Left lung (tissue), 10 donors: ENCODE measurements around the gene GSTA5. TPM values are rescaled to one million over a fixed set of nuclear protein-coding genes. Genes with fewer than 3 reads are reported as not detected.
"Not testable (repeated sequence)": the region's sequence is repeated elsewhere in the genome, so short reads cannot be mapped to it uniquely, and the experiment has no call there.

Experiments
- ATAC-seq: fragments of 200-7000 bp; cut with Tn5 transposase; one replicate; pipeline ENCODE4 v1.9.1; 2020; ENCODE audit warnings: moderate library complexity
- DNase-seq, 4 donors: peaks; one replicate each; pipeline ENCODE4 v3.0.0-alpha.2; 2013 to 2020
- H3K27ac ChIP-seq, 2 donors: fragments of 200-600 bp; sonication (generic) in 1 of 2; one replicate each; pipeline versions ENCODE4 v1.5.0 to v1.8.0; 2020 to 2021
- H3K27me3 ChIP-seq, 2 donors: fragments of 200-600 bp; sonication (generic) in 1 of 2; one replicate each; pipeline versions ENCODE4 v1.5.0 to v1.8.0; 2020 to 2021
- H3K36me3 ChIP-seq, 2 donors: fragments of 200-600 bp; sonication (generic) in 1 of 2; one replicate each; pipeline versions ENCODE4 v1.5.0 to v1.8.0; 2020 to 2021
- H3K4me1 ChIP-seq, 2 donors: fragments of 200-600 bp; one replicate each; pipeline ENCODE4 v1.8.0; 2021
- H3K4me3 ChIP-seq, 2 donors: fragments of 200-600 bp; sonication (generic) in 1 of 2; one replicate each; pipeline versions ENCODE4 v1.5.0 to v1.8.0; 2020 to 2021; ENCODE audit warnings: mild to moderate bottlenecking in 1 of 2
- H3K9me3 ChIP-seq, 2 donors: fragments of 200-600 bp; sonication (generic) in 1 of 2; one replicate each; pipeline versions ENCODE4 v1.5.0 to v1.8.0; 2020 to 2021
- CTCF ChIP-seq, 2 donors: fragments of 200-600 bp; sonication (generic) in 1 of 2; IDR thresholded peaks; one replicate each; pipeline versions ENCODE4 v1.5.0 to v1.8.0; 2021; ENCODE audit warnings: antibody characterized with exemption in 2 of 2
- intact Hi-C, 2 donors: fragments of 100-400 bp; cut with DNase I; formaldehyde crosslinking; loops; one replicate each; pipeline versions ENCODE4 v1.11.2 to v1.14.2; 2022
- polyA plus RNA-seq, 6 donors: library from polyadenylated mRNA; unstranded; fragments of 120-200 nt; gene quantifications; one replicate each; pipeline ENCODE4 v1.2.1, GENCODE V29; 2013; ENCODE audit not compliant: insufficient read length in 6 of 6
- total RNA-seq, 2 donors: library from RNA; stranded (reverse); fragmentation: NEBNext Ultra II Directional; extraction: Animal tissue kit (Norgen Biotek cat#: 25700); gene quantifications; one replicate each; pipeline ENCODE4 v1.2.1, GENCODE V29; 2021
- donor health status: DM: no; HTN: yes; CAD: no.
- donor health status: DM: no; HTN: no; CAD: no.

The GSTA5 gene
- total and polyA plus RNA-seq, 8 donors = not detected

GRCh38 chr6:52871621-52872020, 31.0 kb upstream of the GSTA5 start:
- ATAC-seq (no peak), DNase-seq (peak in 2 of 4 donors; percentile 87 to 90)
- Histone ChIP-seq H3K27ac (no peak overlapping the region), H3K9me3 (no peaks in the 10 kb centered on the region), H3K4me1 (no peaks in the 10 kb centered on the region), H3K27me3 (no peaks in the 10 kb centered on the region), H3K36me3 (no peaks in the 10 kb centered on the region), H3K4me3 (no peak overlapping the region)
- intact Hi-C loops = no loop called here
- no peak for TF ChIP-seq CTCF (IDR thresholded peaks at IDR 0.05)

- H3K27ac ChIP-seq, H3K4me1 ChIP-seq, H3K27me3 ChIP-seq, DNase-seq, H3K36me3 ChIP-seq, H3K4me3 ChIP-seq, H3K9me3 ChIP-seq, intact Hi-C loops, ATAC-seq: not testable (repeated sequence)
Measured at GRCh38 chr6:52870335-52871091, 29.9 kb upstream of the GSTA5 start.

GRCh38 chr6:52868899-52869298, 28.3 kb upstream of the GSTA5 start:
- H3K27me3 ChIP-seq, H3K4me1 ChIP-seq, H3K27ac ChIP-seq, intact Hi-C loops, H3K4me3 ChIP-seq, DNase-seq, H3K36me3 ChIP-seq, H3K9me3 ChIP-seq, ATAC-seq: not testable (repeated sequence)

DNA sequence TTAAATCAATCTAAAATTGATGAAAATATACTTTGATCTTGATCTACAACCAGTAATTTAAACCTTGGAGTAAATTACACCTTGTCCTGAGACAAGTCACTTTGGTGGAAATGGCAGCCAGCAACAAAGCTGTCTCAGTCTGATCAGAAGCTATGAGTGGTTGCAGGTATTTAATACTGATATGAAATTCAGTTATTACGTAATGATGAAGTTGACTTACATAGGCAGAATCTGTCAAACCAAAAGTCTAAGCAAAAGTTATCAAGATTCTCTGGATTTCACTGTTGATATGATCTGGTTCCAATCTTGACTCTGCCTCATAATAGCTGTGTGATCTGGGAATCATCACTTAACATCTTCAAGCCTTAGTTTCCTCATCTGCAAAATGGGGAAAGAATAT, 27.6 kb upstream of the GSTA5 start:
- Histone ChIP-seq H3K4me1 (no peaks in the 10 kb centered on the region), H3K36me3 (no peaks in the 10 kb centered on the region), H3K9me3 (no peaks in the 10 kb centered on the region), H3K27ac (no peak overlapping the region), H3K27me3 (no peaks in the 10 kb centered on the region), H3K4me3 (no peak overlapping the region)
- TF ChIP-seq CTCF (IDR thresholded peaks at IDR 0.05) = no peak
- ATAC-seq (no peak), DNase-seq (no peak)
- intact Hi-C loops = no loop called here

DNA sequence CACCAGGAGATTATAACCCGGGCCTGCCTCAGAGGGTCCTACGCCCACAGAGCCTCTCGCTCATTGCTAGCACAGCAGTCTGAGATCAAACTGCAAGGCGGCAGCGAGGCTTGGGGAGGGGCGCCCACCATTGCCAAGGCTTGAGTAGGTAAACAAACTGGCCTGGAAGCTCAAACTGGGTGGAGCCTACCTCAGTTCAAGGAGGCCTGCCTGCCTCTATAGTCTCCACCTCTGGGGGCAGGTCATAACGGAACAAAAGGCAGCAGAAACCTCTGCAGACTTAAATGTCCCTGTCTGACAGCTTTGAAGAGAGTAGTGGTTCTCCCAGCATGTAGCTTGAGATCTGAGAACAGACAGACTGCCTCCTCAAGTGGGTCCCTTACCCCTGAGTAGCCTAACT, 20.5 kb upstream of the GSTA5 start:
- H3K9me3 ChIP-seq, H3K4me1 ChIP-seq, H3K36me3 ChIP-seq, H3K4me3 ChIP-seq, H3K27ac ChIP-seq, ATAC-seq, DNase-seq, intact Hi-C loops, H3K27me3 ChIP-seq: not testable (repeated sequence)

DNA sequence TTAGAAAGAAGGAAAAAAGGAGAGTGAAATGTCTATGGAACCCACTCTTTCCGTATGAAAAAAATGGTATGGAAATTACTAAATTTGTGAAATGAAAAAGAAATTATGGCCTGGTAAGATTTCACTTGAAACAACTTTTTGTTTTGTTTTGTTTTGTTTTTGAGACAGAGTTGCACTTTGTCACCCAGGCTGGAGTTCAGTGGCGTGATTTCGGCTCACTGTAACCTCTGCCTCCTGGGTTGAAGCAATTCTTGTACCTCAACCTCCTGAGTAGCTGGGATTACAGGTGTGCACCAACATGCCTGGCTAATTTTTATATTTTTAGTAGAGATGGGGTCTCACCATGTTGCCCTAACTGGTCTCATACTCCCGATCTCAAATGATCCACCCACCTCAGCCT, 17.8 kb upstream of the GSTA5 start:
- Histone ChIP-seq H3K4me1 (no peaks in the 10 kb centered on the region), H3K27me3 (no peaks in the 10 kb centered on the region), H3K4me3 (no peak overlapping the region), H3K9me3 (no peaks in the 10 kb centered on the region), H3K36me3 (no peaks in the 10 kb centered on the region), H3K27ac (no peak overlapping the region)
- intact Hi-C loops = no loop called here
- ATAC-seq (no peak), DNase-seq (no peak)
- TF ChIP-seq CTCF (IDR thresholded peaks at IDR 0.05) = no peak

GRCh38 chr6:52856137-52856536, 15.5 kb upstream of the GSTA5 start:
- H3K36me3 ChIP-seq, H3K4me1 ChIP-seq, H3K27ac ChIP-seq, intact Hi-C loops, H3K4me3 ChIP-seq, H3K27me3 ChIP-seq, H3K9me3 ChIP-seq: not testable (repeated sequence)
- ATAC-seq (peak; percentile 33), DNase-seq (peak in 2 of 4 donors; percentile 40 to 74)
